ENCODE data around the gene SPRYD7. TPM values are rescaled to one million over a fixed set of nuclear protein-coding genes. Genes with fewer than 3 reads are reported as not detected.

The SPRYD7 gene
- polyA plus RNA-seq, 1 of the 3 experiments (the other 2 are of a cell fraction) = 8.6 TPM

GRCh38 chr13:49898792-49899191 lies 37.3 kb downstream of the SPRYD7 start:
- H4K20me1 ChIP-seq (ENCODE audit: insufficient read depth) = no peaks in the 10 kb centered on the region
- ChIA-PET POLR2A (no interaction called here), CTCF (no interaction called here)
- H3K27me3 ChIP-seq (ENCODE audit: insufficient read depth) = no peaks in the 10 kb centered on the region
- H3K27ac ChIP-seq (ENCODE audit: low read depth in 2 of 2, low read length in 1 of 2) = no peak overlapping the region
- 90% methylated on average over 8 of the region's 8 CpGs for WGBS (ENCODE audit: low lambda C conversion rate)
- no peaks in the 10 kb centered on the region for H3K4me1 ChIP-seq (ENCODE audit: control insufficient read depth in 1 of 2, insufficient read depth in 2 of 2, low read depth in 1 of 2, low read length in 1 of 2)
- no peaks in the 10 kb centered on the region for H3K36me3 ChIP-seq (replicated peaks in 1 of 2; ENCODE audit: control insufficient read depth in 1 of 2, insufficient read depth in 2 of 2, low read length in 1 of 2)
- no peak overlapping the region for H3K4me2 ChIP-seq
- H3F3A ChIP-seq (replicated peaks; ENCODE audit: insufficient read depth) = no peaks in the 10 kb centered on the region
- no peak overlapping the region for H2AFZ ChIP-seq (ENCODE audit: low read depth)
- no peaks in the 10 kb centered on the region for H3K9me2 ChIP-seq
- no peak for TF ChIP-seq EZH2phosphoT487 (IDR thresholded peaks at IDR 0.05; ENCODE audit: borderline replicate concordance, low read depth)
- no peak for TF ChIP-seq FOXJ3 (CRISPR knock-in tag; IDR thresholded peaks at IDR 0.05)
- no peak for TF ChIP-seq GABPA (IDR thresholded peaks at IDR 0.05; ENCODE audit: low read depth)
- TF ChIP-seq EP300 (IDR thresholded peaks at IDR 0.05; ENCODE audit: borderline replicate concordance in 1 of 2, low read depth in 1 of 2, low read length in 1 of 2) = no peak
- TF ChIP-seq TCF12 (IDR thresholded peaks at IDR 0.05) = no peak
- TF ChIP-seq CHD2 (IDR thresholded peaks at IDR 0.05; ENCODE audit: low read length, partially characterized antibody) = no peak
- TF ChIP-seq YY1 (IDR thresholded peaks at IDR 0.05; ENCODE audit: low read depth) = no peak
- TF ChIP-seq NRF1 (IDR thresholded peaks at IDR 0.05; ENCODE audit: low read depth, low read length) = no peak
- TF ChIP-seq POLR2AphosphoS5 (IDR thresholded peaks at IDR 0.05; ENCODE audit: low read depth, low read length) = no peak
- TF ChIP-seq TAF1 (IDR thresholded peaks at IDR 0.05; ENCODE audit: borderline replicate concordance, low read depth, low read length) = no peak
- TF ChIP-seq FOXM1 (IDR thresholded peaks at IDR 0.05; ENCODE audit: low read depth) = no peak
- TF ChIP-seq RAD21 (IDR thresholded peaks at IDR 0.05; ENCODE audit: low read length) = no peak
- TF ChIP-seq RFX5 (IDR thresholded peaks at IDR 0.05; ENCODE audit: low read length) = no peak
- TF ChIP-seq ZBTB33 (IDR thresholded peaks at IDR 0.05; ENCODE audit: borderline replicate concordance, low read depth) = no peak
- no peak for TF ChIP-seq CTCF (IDR thresholded peaks at IDR 0.05)
- TF ChIP-seq USF1 (IDR thresholded peaks at IDR 0.05; ENCODE audit: borderline replicate concordance, low read depth) = no peak
- no peak overlapping the region for H3K9ac ChIP-seq
- H3K79me2 ChIP-seq (ENCODE audit: insufficient read depth) = no peaks in the 10 kb centered on the region
- no peaks in the 10 kb centered on the region for H3K9me3 ChIP-seq
- no peak overlapping the region for H3K4me3 ChIP-seq (ENCODE audit: low read depth in 2 of 2, low read length in 1 of 2)
- DNase-seq = no peak

Data from SK-N-SH (cell line).